ENCODE results near the gene RSPRY1.

Gene RSPRY1

DNA sequence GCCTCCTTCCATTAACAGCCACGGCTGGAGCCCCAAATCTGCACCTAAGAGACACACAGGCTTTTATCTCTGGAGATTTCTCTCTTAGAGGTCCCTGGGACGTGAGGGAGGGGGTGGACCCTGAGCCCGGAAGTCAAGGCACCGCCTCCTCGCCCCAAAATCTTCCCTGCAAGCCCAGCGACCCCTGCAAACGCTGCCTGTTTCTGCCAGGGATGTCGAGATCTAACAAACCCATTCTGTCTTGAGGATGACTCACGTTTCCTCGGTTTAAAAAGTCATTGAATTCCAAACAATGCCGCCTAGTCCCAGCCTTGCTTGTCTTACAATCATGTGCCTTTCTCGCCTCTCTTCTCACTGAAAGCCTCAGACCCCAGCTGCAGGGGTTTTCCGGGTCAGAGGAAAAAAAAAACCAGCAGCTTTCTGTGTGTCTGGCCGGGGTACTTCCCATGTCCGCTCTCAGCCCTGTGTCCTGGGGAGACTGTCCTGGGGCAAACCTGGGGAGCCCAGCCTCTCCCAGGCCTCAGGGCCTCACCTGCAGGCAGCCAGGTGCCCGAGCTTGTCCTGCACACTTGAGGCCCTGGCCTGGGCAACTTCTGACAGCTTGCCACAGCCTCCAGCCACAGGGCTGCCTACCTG, 74.3 kb downstream of the RSPRY1 start:
- no peak overlapping the region for H3K27ac ChIP-seq
- TF ChIP-seq ZFX (IDR thresholded peaks at IDR 0.05): no peak
- TF ChIP-seq, protein P1, sequence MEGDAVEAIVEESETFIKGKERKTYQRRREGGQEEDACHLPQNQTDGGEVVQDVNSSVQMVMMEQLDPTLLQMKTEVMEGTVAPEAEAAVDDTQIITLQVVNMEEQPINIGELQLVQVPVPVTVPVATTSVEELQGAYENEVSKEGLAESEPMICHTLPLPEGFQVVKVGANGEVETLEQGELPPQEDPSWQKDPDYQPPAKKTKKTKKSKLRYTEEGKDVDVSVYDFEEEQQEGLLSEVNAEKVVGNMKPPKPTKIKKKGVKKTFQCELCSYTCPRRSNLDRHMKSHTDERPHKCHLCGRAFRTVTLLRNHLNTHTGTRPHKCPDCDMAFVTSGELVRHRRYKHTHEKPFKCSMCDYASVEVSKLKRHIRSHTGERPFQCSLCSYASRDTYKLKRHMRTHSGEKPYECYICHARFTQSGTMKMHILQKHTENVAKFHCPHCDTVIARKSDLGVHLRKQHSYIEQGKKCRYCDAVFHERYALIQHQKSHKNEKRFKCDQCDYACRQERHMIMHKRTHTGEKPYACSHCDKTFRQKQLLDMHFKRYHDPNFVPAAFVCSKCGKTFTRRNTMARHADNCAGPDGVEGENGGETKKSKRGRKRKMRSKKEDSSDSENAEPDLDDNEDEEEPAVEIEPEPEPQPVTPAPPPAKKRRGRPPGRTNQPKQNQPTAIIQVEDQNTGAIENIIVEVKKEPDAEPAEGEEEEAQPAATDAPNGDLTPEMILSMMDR (conservative IDR thresholded peaks at IDR 0.05): no peak

DNA sequence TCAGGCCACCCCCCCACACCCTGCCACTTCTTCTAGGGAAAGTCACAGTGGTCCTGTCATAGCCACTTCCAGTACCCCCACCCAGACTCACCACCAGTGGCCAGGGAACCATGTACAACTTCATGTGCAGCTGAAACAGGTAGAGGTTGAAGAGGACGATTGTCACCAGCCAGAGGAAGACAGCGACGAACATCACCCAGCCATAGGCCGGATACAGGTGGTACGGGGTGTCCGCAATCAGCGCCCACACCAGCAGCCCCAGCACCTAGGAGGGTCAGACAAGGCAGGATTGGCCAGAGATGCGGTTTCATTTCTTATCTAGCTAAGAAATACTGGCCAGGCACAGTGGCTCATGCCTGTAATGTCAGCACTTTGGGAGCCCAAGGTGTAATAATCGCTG, 75.7 kb downstream of the RSPRY1 start:
- TF ChIP-seq ZFX (IDR thresholded peaks at IDR 0.05): no peak
- TF ChIP-seq, protein P1 (conservative IDR thresholded peaks at IDR 0.05): no peak
- no peak overlapping the region for H3K27ac ChIP-seq

DNA sequence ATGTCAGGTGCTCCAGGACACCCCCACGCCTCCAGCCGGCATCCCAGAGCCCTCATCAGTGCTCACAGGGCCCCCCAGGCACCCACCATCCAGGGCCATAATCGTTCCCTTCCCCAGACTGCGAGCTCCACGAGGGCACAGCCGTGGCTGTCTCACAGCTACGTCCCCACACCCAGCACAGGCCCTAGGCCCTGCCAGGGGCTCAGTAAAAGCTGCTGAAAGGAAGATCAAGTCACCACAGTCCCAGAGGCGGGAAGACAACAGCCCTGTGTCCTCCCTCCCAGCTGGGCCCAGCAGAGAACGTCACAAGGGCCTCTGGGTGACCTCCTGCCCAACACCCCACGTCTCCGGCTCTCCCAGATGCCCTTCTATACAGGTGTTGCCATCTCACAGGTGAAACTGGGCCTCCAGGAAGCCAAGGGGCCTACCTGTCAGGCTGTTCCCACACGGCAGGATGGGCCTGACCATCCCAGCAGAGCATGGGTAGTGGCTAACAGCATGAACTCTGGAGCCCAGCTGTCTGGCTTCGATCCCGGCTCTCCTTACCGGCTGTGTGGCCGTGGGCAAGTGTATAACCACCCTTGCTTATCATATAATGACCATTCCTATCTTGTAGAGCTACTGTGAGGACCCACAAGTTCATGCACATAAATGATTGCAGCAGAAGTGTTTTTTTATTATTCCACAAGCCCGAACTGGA, 76.9 kb downstream of the RSPRY1 start:
- TF ChIP-seq ZFX (IDR thresholded peaks at IDR 0.05): no peak
- TF ChIP-seq, protein P1 (conservative IDR thresholded peaks at IDR 0.05): no peak
- no peak overlapping the region for H3K27ac ChIP-seq

DNA sequence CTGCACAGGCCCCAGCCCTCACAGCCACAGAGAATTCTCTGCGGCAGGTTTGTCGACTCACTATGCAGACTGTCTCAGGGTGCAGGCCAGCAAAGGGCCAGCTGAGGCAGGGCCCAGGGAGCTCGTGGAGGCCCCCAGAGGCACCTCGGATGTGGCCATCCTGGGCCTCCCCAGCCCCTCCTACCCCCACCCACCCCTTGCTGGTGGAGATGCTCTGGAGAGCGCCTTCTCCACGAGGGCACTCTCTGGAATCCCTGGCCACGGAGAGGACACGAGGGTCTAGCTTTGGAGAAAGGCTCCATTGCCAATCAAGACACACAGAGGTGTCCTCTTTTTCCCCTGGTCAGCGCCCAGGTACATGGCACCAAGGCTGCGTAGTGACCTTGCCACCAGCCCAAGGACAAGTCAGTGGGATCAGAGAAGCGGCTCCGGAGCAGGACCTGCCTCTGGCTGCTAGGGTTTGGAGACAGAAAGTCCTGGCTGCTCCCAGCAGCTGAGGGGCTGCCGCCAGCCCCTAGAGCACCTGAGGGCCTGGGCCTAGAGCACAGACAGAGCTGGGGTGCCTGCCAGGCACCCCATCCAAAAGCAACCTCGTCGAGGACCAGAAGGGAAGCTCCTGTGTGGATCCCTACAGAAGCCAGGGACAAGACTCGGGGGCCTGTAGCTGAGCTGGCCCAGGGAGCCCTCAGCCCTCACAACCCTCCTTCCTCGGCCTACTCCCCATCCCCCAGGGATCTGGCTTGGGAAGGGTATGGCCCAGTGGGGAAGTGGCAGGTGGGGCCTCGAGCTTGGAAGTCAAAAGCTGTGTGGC, 77.6 kb downstream of the RSPRY1 start:
- no peak for TF ChIP-seq ZFX (IDR thresholded peaks at IDR 0.05)
- TF ChIP-seq, protein P1 (conservative IDR thresholded peaks at IDR 0.05): no peak
- peak overlapping the region; percentile 56; the same call in 1 of the 2 replicates for H3K27ac ChIP-seq

DNA sequence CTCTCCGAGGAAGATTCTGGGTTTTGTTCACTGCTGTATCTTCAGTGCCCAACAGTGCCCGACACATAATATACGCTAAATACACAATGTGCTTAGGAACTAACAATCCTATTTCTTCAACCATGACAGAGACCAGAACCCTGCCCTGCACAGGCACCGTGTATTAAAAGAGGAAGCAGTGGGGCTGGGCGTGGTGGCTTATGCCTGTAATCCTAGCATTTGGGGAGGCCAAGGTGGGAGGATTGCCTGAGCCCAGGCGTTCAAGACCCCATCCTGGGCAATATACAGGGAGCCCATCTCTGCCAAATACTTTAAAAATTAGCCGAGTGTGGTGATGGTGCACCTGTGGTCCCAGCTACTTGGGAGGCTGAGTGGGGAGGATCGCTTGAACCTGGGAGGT, 78.3 kb downstream of the RSPRY1 start:
- TF ChIP-seq, protein P1 (conservative IDR thresholded peaks at IDR 0.05): no peak
- TF ChIP-seq ZFX (IDR thresholded peaks at IDR 0.05): no peak
- peak overlapping the region; percentile 56; the same call in 1 of the 2 replicates for H3K27ac ChIP-seq

DNA sequence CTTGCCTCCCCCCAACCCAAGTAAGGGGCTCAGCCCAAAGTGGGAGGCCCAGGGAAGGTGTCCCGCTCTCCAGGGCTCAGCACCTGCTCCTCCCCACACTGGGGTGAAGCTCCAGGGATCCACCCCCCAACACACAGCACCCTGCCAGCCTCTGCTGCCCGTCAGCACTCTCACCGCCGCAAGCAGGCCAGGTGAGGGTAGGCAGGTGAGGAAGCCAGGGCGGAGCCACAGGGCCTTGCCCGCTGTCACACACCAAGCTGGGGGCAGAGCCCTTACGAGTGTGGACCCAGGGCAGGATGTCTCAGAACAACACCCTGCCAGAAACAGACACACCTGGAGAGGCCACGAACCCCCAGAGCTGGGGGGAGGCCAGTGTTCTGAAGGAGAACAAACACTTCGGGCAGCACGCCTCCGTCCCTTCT, 78.8 kb downstream of the RSPRY1 start:
- peak overlapping the region; percentile 56 for H3K27ac ChIP-seq
- no peak for TF ChIP-seq ZFX (IDR thresholded peaks at IDR 0.05)
- TF ChIP-seq, protein P1 (conservative IDR thresholded peaks at IDR 0.05): no peak
